GM23338 (cell line): ENCODE data around the gene DYNLT4. TPM values are rescaled to one million over a fixed set of nuclear protein-coding genes. Genes with fewer than 3 reads are reported as not detected.

Experiments used
- ATAC-seq: fragments of 200-7000 bp; cut with Tn5 transposase; 3 replicates; pipeline ENCODE4 v1.9.1; 2020
- DNase-seq: peaks from one replicate; pipeline ENCODE4 v3.0.0-alpha.2; 2015; ENCODE audit warnings: low spot score
- H2AFZ ChIP-seq: fragments of 200-600 bp; sonication (generic); 2 replicates; pipeline ENCODE4 v1.8.0; 2016; ENCODE audit warnings: antibody characterized with exemption, mild to moderate bottlenecking, moderate library complexity
- H3F3A ChIP-seq: fragments of 200-600 bp; sonication (generic); replicated peaks from 2 replicates; pipeline ENCODE4 v1.8.0; 2017; ENCODE audit warnings: antibody characterized with exemption, mixed run types, low read depth
- H3K27ac ChIP-seq: fragments of 200-600 bp; sonication (generic); 2 replicates; pipeline ENCODE4 v1.6.1; 2016; ENCODE audit warnings: low read depth
- H3K27me3 ChIP-seq: fragments of 200-600 bp; sonication (generic); 2 replicates; pipeline ENCODE4 v1.8.0; 2016; ENCODE audit warnings: mild to moderate bottlenecking, mixed run types, moderate library complexity; ENCODE audit not compliant: insufficient read depth
- H3K36me3 ChIP-seq: fragments of 200-600 bp; sonication (generic); 2 replicates; pipeline ENCODE4 v1.8.0; 2016; ENCODE audit warnings: mild to moderate bottlenecking; ENCODE audit not compliant: insufficient read depth
- H3K4me1 ChIP-seq: fragments of 200-600 bp; sonication (generic); 2 replicates; pipeline ENCODE4 v1.8.0; 2016; ENCODE audit warnings: mild to moderate bottlenecking, moderate library complexity; ENCODE audit not compliant: insufficient read depth
- H3K4me2 ChIP-seq: fragments of 200-600 bp; sonication (generic); 2 replicates; pipeline ENCODE4 v1.7.1; 2017; ENCODE audit warnings: mixed run types
- H3K4me3 ChIP-seq: fragments of 200-600 bp; sonication (generic); 2 replicates; pipeline ENCODE4 v1.6.1; 2016; ENCODE audit warnings: mixed run types
- H3K79me2 ChIP-seq: fragments of 200-600 bp; sonication (generic); replicated peaks from 2 replicates; pipeline ENCODE4 v1.8.0; 2017; ENCODE audit warnings: mild to moderate bottlenecking; ENCODE audit not compliant: insufficient read depth
- H3K9me2 ChIP-seq: fragments of 200-600 bp; sonication (generic); 2 replicates; pipeline ENCODE4 v1.8.0; 2017; ENCODE audit not compliant: insufficient read depth
- H4K20me1 ChIP-seq: fragments of 200-600 bp; sonication (generic); replicated peaks from 2 replicates; pipeline ENCODE4 v1.8.0; 2017; ENCODE audit warnings: mild to moderate bottlenecking; ENCODE audit not compliant: insufficient read depth
- H3K27ac Mint-ChIP-seq: 2 replicates; pipeline ENCODE4 v1.8.0; 2020; ENCODE audit warnings: inconsistent platforms, mild to moderate bottlenecking, moderate library complexity, mixed read lengths
- H3K27me3 Mint-ChIP-seq: 3 replicates; pipeline ENCODE4 v1.8.0; 2022; ENCODE audit warnings: low read depth, mild to moderate bottlenecking, moderate library complexity, mixed read lengths, inconsistent platforms; ENCODE audit not compliant: insufficient read depth, poor library complexity
- H3K36me3 Mint-ChIP-seq: 3 replicates; pipeline ENCODE4 v1.8.0; 2021; ENCODE audit warnings: low read depth, mild to moderate bottlenecking, inconsistent platforms, moderate library complexity, mixed read lengths
- H3K4me1 Mint-ChIP-seq: 3 replicates; pipeline ENCODE4 v1.8.0; 2020; ENCODE audit warnings: mild to moderate bottlenecking, inconsistent platforms, mixed read lengths
- H3K4me3 Mint-ChIP-seq: 3 replicates; pipeline ENCODE4 v1.8.0; 2021; ENCODE audit warnings: moderate library complexity, mild to moderate bottlenecking, inconsistent platforms, mixed read lengths
- H3K9me3 Mint-ChIP-seq: 3 replicates; pipeline ENCODE4 v1.8.0; 2020; ENCODE audit warnings: moderate library complexity, mild to moderate bottlenecking, inconsistent platforms, mixed read lengths
- CREB1 ChIP-seq: fragments of 250-450 bp; sonication (Bioruptor Pico); IDR thresholded peaks from 2 replicates; pipeline ENCODE4 v1.5.0; 2020; ENCODE audit warnings: low read depth, mild to moderate bottlenecking, moderate library complexity
- EZH2 ChIP-seq: fragments of 200-600 bp; sonication (generic); IDR thresholded peaks from one replicate; pipeline ENCODE4 v1.8.0; 2017; ENCODE audit warnings: antibody characterized with exemption, mild to moderate bottlenecking, low read depth; ENCODE audit not compliant: unreplicated experiment
- EZH2phosphoT487 ChIP-seq: fragments of 200-600 bp; sonication (generic); IDR thresholded peaks from one replicate; pipeline ENCODE4 v1.8.1; 2018; ENCODE audit warnings: antibody characterized with exemption; ENCODE audit not compliant: unreplicated experiment
- JUNB ChIP-seq: IDR thresholded peaks from one replicate; pipeline ENCODE4 v1.6.1; 2016; ENCODE audit warnings: antibody characterized with exemption; ENCODE audit not compliant: unreplicated experiment
- NANOG ChIP-seq: IDR thresholded peaks from 2 replicates; pipeline ENCODE4 v1.6.1; 2016; ENCODE audit warnings: antibody characterized with exemption, borderline replicate concordance
- POLR2AphosphoS5 ChIP-seq: IDR thresholded peaks from 2 replicates; pipeline ENCODE4 v1.6.1; 2016; ENCODE audit warnings: antibody characterized with exemption, low read depth
- STAT1 ChIP-seq: IDR thresholded peaks from one replicate; pipeline ENCODE4 v1.6.1; 2016; ENCODE audit warnings: antibody characterized with exemption; ENCODE audit not compliant: unreplicated experiment
- ZNF114 ChIP-seq: fragments of 250-450 bp; sonication (Bioruptor Pico); IDR thresholded peaks from 2 replicates; pipeline ENCODE4 v1.5.0; 2020; ENCODE audit warnings: mild to moderate bottlenecking, moderate library complexity
- ZNF331 ChIP-seq: fragments of 250-450 bp; sonication (Bioruptor Pico); IDR thresholded peaks from 2 replicates; pipeline ENCODE4 v1.5.0; 2020; ENCODE audit warnings: low read depth, mild to moderate bottlenecking, moderate library complexity
- polyA plus RNA-seq: library from polyadenylated mRNA; unstranded; fragments of >200 nt; fragmentation: Nextera tagmentation; extraction: Ambion mirVana; gene quantifications from 2 replicates; pipeline ENCODE4 v1.2.1, GENCODE V29; 2016
- total RNA-seq: library from RNA; depleted of rRNA; stranded (reverse); fragments of >200 nt; shearing (Covaris generic); gene quantifications from 2 replicates; pipeline ENCODE4 v1.2.3, GENCODE V29; 2014
- TF ChIP-seq, protein P1 (sequence below): fragments of 250-450 bp; sonication (Bioruptor Pico); IDR thresholded peaks from 2 replicates; pipeline ENCODE4 v1.5.0; 2020; ENCODE audit warnings: mild to moderate bottlenecking, moderate library complexity
- TF ChIP-seq, protein P2 (sequence below), 2 experiments: fragments of 200-600 bp in 1 of 2; sonication (generic) in 1 of 2; conservative IDR thresholded peaks; 2 replicates each; pipeline versions ENCODE4 v1.5.1 to v1.6.1; 2016 to 2017; ENCODE audit warnings: antibody characterized with exemption in 2 of 2, low read depth in 2 of 2, mild to moderate bottlenecking in 2 of 2, moderate library complexity in 1 of 2
- TF ChIP-seq, protein P3 (sequence below): IDR thresholded peaks from 2 replicates; pipeline ENCODE4 v1.6.1; 2016; ENCODE audit warnings: antibody characterized with exemption
- TF ChIP-seq, protein P4 (sequence below): IDR thresholded peaks from one replicate; pipeline ENCODE4 v1.6.1; 2018; ENCODE audit warnings: antibody characterized with exemption; ENCODE audit not compliant: unreplicated experiment

DYNLT4 gene
- total and polyA plus RNA-seq, 2 experiments from 2014 or later, result 0.73 TPM; not detected in 1

DNA sequence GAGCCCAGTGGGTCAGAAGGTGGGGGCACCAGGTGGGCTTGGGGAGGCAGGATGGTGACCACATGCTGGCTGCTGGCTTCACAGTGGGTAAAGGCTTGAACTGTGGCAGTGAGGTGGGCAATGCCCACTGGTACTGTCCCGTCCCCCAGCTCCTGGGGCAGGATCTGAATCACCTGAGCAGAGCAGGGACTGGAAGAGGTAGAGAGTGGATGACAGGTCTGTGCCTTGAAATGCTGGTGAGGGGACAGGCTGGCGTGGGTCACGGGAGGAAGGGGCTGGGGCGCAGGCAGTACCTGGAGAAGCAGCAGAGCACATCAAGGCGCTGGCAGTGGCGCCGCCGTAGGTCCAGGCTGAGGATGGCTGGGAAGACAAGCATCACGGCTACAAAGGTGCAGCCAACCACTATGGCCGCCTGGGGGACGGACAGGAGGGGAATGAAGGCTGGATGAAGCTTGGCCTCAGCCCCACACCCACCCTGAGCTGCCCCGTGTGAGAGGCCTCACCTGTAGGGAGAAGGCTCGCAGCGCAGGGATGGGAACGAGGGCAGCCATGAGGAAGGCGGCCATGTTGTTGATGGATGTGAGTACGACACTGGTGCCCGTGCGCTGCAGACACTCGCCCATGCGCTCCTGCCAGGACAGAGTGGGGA lies 21.0 kb upstream of the DYNLT4 start:
- no peaks in the 10 kb centered on the region for H3K36me3 ChIP-seq
- Mint-ChIP-seq H3K36me3 (no peaks in the 10 kb centered on the region), H3K27me3 (peaks cover 6% of the 10 kb centered on the region), H3K9me3 (no peaks in the 10 kb centered on the region), H3K4me1 (peaks cover 19% of the 10 kb centered on the region), H3K4me3 (no peak overlapping the region), H3K27ac (no peak overlapping the region; the same call in 1 of the 2 replicates)
- H3K4me2 ChIP-seq, result no peak overlapping the region
- no peak for DNase-seq
- no peak overlapping the region for H3K27ac ChIP-seq
- H2AFZ ChIP-seq, result no peak overlapping the region
- no peaks in the 10 kb centered on the region for H3K79me2 ChIP-seq
- no peaks in the 10 kb centered on the region for H4K20me1 ChIP-seq
- no peaks in the 10 kb centered on the region for H3K4me1 ChIP-seq
- no peaks in the 10 kb centered on the region for H3F3A ChIP-seq
- no peaks in the 10 kb centered on the region for H3K9me2 ChIP-seq
- no peaks in the 10 kb centered on the region for H3K27me3 ChIP-seq
- no peak; the same call in 2 of the 3 replicates for ATAC-seq
- H3K4me3 ChIP-seq, result no peak overlapping the region
- TF ChIP-seq, protein P1, sequence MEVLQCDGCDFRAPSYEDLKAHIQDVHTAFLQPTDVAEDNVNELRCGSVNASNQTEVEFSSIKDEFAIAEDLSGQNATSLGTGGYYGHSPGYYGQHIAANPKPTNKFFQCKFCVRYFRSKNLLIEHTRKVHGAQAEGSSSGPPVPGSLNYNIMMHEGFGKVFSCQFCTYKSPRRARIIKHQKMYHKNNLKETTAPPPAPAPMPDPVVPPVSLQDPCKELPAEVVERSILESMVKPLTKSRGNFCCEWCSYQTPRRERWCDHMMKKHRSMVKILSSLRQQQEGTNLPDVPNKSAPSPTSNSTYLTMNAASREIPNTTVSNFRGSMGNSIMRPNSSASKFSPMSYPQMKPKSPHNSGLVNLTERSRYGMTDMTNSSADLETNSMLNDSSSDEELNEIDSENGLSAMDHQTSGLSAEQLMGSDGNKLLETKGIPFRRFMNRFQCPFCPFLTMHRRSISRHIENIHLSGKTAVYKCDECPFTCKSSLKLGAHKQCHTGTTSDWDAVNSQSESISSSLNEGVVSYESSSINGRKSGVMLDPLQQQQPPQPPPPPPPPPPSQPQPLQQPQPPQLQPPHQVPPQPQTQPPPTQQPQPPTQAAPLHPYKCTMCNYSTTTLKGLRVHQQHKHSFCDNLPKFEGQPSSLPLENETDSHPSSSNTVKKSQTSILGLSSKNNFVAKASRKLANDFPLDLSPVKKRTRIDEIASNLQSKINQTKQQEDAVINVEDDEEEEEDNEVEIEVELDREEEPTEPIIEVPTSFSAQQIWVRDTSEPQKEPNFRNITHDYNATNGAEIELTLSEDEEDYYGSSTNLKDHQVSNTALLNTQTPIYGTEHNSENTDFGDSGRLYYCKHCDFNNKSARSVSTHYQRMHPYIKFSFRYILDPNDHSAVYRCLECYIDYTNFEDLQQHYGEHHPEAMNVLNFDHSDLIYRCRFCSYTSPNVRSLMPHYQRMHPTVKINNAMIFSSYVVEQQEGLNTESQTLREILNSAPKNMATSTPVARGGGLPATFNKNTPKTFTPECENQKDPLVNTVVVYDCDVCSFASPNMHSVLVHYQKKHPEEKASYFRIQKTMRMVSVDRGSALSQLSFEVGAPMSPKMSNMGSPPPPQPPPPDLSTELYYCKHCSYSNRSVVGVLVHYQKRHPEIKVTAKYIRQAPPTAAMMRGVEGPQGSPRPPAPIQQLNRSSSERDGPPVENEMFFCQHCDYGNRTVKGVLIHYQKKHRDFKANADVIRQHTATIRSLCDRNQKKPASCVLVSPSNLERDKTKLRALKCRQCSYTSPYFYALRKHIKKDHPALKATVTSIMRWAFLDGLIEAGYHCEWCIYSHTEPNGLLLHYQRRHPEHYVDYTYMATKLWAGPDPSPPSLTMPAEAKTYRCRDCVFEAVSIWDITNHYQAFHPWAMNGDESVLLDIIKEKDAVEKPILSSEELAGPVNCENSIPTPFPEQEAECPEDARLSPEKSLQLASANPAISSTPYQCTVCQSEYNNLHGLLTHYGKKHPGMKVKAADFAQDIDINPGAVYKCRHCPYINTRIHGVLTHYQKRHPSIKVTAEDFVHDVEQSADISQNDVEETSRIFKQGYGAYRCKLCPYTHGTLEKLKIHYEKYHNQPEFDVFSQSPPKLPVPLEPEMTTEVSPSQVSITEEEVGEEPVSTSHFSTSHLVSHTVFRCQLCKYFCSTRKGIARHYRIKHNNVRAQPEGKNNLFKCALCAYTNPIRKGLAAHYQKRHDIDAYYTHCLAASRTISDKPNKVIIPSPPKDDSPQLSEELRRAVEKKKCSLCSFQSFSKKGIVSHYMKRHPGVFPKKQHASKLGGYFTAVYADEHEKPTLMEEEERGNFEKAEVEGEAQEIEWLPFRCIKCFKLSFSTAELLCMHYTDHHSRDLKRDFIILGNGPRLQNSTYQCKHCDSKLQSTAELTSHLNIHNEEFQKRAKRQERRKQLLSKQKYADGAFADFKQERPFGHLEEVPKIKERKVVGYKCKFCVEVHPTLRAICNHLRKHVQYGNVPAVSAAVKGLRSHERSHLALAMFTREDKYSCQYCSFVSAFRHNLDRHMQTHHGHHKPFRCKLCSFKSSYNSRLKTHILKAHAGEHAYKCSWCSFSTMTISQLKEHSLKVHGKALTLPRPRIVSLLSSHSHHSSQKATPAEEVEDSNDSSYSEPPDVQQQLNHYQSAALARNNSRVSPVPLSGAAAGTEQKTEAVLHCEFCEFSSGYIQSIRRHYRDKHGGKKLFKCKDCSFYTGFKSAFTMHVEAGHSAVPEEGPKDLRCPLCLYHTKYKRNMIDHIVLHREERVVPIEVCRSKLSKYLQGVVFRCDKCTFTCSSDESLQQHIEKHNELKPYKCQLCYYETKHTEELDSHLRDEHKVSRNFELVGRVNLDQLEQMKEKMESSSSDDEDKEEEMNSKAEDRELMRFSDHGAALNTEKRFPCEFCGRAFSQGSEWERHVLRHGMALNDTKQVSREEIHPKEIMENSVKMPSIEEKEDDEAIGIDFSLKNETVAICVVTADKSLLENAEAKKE (CRISPR knock-in tag), result no peak
- TF ChIP-seq EZH2 (no peak), EZH2phosphoT487 (no peak), STAT1 (no peak), ZNF114 (no peak), CREB1 (CRISPR knock-in tag) (no peak), NANOG (no peak), JUNB (no peak), ZNF331 (CRISPR knock-in tag) (no peak), POLR2AphosphoS5 (no peak)
- TF ChIP-seq, protein P2, sequence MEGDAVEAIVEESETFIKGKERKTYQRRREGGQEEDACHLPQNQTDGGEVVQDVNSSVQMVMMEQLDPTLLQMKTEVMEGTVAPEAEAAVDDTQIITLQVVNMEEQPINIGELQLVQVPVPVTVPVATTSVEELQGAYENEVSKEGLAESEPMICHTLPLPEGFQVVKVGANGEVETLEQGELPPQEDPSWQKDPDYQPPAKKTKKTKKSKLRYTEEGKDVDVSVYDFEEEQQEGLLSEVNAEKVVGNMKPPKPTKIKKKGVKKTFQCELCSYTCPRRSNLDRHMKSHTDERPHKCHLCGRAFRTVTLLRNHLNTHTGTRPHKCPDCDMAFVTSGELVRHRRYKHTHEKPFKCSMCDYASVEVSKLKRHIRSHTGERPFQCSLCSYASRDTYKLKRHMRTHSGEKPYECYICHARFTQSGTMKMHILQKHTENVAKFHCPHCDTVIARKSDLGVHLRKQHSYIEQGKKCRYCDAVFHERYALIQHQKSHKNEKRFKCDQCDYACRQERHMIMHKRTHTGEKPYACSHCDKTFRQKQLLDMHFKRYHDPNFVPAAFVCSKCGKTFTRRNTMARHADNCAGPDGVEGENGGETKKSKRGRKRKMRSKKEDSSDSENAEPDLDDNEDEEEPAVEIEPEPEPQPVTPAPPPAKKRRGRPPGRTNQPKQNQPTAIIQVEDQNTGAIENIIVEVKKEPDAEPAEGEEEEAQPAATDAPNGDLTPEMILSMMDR (conservative IDR thresholded peaks at IDR 0.05; ENCODE audit: low read depth in 2 of 2), result no peak
- TF ChIP-seq, protein P3, sequence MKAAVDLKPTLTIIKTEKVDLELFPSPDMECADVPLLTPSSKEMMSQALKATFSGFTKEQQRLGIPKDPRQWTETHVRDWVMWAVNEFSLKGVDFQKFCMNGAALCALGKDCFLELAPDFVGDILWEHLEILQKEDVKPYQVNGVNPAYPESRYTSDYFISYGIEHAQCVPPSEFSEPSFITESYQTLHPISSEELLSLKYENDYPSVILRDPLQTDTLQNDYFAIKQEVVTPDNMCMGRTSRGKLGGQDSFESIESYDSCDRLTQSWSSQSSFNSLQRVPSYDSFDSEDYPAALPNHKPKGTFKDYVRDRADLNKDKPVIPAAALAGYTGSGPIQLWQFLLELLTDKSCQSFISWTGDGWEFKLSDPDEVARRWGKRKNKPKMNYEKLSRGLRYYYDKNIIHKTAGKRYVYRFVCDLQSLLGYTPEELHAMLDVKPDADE, result no peak
- TF ChIP-seq, protein P4, sequence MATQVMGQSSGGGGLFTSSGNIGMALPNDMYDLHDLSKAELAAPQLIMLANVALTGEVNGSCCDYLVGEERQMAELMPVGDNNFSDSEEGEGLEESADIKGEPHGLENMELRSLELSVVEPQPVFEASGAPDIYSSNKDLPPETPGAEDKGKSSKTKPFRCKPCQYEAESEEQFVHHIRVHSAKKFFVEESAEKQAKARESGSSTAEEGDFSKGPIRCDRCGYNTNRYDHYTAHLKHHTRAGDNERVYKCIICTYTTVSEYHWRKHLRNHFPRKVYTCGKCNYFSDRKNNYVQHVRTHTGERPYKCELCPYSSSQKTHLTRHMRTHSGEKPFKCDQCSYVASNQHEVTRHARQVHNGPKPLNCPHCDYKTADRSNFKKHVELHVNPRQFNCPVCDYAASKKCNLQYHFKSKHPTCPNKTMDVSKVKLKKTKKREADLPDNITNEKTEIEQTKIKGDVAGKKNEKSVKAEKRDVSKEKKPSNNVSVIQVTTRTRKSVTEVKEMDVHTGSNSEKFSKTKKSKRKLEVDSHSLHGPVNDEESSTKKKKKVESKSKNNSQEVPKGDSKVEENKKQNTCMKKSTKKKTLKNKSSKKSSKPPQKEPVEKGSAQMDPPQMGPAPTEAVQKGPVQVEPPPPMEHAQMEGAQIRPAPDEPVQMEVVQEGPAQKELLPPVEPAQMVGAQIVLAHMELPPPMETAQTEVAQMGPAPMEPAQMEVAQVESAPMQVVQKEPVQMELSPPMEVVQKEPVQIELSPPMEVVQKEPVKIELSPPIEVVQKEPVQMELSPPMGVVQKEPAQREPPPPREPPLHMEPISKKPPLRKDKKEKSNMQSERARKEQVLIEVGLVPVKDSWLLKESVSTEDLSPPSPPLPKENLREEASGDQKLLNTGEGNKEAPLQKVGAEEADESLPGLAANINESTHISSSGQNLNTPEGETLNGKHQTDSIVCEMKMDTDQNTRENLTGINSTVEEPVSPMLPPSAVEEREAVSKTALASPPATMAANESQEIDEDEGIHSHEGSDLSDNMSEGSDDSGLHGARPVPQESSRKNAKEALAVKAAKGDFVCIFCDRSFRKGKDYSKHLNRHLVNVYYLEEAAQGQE, result no peak
